GM12872 (cell line): ENCODE data around the gene FADS2.

ENCODE experiments used
- TF ChIP-seq, protein P1 (sequence below): IDR thresholded peaks from 3 replicates; pipeline ENCODE4 v1.5.1; 2011; ENCODE audit warnings: low read depth, mild to moderate bottlenecking, low read length, moderate library complexity; ENCODE audit not compliant: insufficient read depth

FADS2 gene

DNA sequence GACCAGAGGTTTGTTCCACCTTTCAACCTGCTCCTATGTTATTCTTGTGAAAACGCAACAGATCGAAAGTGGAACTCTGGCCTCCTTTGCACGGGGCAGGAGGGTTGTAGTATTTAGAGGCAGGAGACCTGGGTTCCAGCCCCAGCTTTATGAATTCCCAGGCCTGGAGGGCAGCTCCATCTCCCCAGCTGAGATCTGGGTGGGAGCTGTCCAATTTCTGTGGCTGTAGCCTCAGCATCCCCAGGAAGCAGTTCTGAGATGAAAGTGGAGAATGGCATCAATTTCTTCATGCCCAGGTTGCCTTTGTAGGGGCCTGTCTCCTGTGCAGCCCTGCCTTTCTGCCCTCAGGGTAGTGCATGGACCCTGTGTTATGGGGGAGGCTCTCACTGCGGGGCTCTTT is 4.1 kb downstream of the FADS2 start:
- TF ChIP-seq, protein P1, sequence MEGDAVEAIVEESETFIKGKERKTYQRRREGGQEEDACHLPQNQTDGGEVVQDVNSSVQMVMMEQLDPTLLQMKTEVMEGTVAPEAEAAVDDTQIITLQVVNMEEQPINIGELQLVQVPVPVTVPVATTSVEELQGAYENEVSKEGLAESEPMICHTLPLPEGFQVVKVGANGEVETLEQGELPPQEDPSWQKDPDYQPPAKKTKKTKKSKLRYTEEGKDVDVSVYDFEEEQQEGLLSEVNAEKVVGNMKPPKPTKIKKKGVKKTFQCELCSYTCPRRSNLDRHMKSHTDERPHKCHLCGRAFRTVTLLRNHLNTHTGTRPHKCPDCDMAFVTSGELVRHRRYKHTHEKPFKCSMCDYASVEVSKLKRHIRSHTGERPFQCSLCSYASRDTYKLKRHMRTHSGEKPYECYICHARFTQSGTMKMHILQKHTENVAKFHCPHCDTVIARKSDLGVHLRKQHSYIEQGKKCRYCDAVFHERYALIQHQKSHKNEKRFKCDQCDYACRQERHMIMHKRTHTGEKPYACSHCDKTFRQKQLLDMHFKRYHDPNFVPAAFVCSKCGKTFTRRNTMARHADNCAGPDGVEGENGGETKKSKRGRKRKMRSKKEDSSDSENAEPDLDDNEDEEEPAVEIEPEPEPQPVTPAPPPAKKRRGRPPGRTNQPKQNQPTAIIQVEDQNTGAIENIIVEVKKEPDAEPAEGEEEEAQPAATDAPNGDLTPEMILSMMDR: no peak

DNA sequence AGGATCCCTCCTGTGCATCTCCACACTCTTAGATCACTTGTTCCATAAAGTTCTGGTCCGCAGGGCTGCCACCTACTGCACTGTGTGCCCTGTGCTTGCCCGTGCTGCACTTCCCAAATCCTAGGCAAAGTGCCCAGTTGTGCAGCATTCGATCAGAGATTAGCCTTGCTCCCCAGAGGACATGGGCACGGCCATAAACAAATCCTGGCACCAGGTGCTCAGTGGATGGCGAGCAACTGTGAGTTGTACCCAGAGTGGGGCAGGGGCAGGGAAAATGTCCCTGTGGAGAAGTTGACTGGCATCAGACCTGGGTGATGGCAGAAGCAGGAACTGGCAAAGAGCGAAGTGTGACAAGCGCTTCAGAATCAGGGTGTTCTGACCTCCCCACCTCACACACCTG is 4.7 kb downstream of the FADS2 start:
- TF ChIP-seq, protein P1: no peak

DNA sequence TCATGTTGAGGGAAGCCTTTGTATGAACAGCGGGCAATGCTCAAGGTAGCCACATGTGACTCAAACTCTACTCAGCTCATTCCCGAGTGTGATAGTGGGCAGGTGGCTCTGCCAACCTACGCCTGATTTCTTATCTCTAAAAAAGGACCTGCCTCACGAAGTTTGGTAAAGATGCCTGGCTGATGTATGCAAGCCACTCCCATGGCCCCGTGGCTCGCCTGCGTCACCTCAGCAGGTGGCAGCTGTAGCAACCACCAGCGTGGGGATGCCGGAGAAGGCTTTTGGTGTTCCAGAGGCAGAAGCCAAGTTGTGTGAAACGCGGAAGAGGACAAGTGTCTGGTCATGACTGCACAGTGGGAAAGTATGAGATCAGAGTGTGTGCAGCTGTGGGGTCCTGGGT is 5.4 kb downstream of the FADS2 start:
- TF ChIP-seq, protein P1: no peak

DNA sequence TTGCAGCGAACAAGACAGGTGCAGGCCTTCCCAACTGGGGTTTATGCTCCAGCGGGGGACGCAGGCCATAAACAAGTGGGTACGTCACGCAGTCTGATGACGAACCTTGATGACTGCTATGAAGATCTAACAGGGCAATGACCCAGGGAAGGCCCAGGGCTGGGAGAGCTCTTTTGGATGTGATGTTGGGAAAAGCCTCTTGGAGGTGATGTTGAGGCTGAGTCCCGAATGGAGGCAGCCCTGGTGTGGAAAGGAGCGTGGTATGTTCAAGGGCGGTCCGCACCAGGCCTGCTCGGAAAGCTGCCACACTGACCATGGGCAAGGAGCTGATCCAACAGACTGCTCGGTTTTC is 5.8 kb downstream of the FADS2 start:
- TF ChIP-seq, protein P1: no peak

DNA sequence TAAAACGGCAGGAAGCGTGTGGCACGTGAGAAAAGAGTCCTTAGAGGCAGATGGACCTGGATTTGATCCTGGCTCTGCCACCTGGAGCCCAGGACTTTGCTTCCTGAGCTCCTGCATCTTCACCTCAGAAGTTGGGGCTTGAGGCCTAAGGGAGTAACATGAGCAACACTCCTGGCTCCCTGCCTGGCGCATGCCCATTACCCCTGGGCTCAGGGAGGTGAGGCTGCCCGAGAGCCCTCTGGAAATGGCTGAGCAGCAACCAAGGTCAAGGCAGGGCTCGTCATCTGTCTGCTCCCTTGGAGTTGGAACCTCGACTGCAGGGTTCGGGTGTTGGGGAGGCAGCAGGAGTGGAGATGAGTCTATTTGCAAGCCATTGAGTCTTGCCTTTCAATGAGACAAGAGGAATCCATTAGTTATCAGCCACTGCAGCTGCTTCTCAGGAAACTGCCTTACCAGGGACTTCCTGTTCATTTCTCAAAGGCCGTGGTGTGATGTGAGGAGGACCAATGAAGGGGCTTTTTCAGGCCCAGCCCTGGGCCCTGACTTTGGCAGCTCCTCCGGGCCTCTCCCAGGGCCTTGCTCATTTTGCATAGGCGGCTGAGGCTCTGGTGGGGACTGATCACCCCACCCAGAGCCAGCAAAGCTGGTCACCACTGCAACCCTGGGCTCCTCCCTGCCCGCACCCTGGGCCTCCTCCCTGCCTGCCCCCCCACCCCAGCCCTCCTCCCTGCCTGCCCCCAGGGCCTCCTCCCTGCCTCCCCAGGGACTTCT is 6.4 kb downstream of the FADS2 start:
- TF ChIP-seq, protein P1: no peak

DNA sequence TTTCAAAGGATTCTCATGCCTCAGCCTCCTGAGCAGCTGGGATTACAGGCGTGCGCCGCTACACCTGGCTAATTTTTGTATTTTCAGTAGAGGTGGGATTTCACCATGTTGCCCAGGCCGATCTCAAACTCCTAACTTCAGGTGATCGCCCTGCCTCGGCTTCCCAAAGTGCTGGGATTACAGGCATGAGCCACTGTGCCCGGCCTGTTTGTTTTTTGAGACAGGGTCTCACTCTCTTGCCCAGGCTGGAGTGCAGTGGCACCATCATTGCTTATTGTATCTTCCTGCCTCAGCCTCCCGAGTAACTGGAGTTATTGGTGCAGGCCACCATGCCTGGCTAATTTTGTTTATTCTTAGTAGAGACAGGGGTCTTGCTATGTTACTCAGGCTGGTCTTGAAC is 8.1 kb downstream of the FADS2 start:
- TF ChIP-seq, protein P1: no peak

DNA sequence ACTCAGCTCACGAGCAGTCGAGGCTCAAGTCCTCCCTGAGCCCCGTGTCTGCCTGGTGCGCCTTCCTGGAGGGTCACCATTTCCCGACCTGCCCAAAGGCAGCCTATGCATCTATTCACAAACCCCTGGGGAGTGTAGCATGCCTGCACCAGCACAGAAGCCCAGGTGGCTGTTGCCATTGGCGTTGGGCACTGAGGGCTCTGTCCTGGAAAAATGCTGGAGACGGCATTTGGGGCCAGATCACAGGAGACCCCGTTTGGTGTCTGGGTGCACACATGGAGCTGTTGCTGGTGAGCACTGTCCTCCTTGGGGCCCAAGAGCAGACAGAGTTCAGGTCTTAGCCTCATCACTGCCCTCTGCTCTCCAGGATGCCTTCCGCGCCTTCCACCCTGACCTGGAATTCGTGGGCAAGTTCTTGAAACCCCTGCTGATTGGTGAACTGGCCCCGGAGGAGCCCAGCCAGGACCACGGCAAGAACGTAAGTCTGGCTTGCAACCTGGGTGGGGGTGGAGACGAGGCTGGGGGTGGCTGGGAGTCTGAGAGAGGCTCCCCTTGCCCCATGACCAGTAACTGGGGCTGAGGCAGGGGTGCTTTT is 9.4 kb downstream of the FADS2 start:
- TF ChIP-seq, protein P1: no peak
